SHP77 (cell line): ENCODE data around the gene CAPZB.
A peak's percentile ranks its signal among the peaks of the same experiment; 100 is the strongest.

Source experiments
- DNase-seq, 2 experiments: peaks; one replicate each; lab custom pipeline; 2025; lab: John Stamatoyannopoulos, UW

CAPZB gene

DNA sequence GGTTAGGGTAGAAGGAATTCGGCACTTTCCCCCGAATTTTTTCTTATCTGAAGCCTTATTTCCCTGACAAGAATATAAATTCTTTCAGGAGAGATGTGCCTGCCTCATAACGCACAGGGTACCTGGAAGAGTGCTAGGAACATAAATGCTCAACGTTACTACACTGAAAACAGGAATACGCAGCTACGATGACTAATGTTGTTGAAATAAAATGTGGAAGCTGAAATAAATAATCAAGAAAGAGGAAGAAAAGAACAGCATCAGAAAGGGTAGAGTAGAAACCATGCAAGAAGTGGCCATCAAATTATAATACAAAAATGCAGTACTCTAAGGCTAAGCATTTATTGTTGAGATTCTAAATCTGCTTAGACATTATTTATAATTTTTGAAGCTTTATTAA lies 139.3 kb downstream of the CAPZB start:
- no peak for DNase-seq

DNA sequence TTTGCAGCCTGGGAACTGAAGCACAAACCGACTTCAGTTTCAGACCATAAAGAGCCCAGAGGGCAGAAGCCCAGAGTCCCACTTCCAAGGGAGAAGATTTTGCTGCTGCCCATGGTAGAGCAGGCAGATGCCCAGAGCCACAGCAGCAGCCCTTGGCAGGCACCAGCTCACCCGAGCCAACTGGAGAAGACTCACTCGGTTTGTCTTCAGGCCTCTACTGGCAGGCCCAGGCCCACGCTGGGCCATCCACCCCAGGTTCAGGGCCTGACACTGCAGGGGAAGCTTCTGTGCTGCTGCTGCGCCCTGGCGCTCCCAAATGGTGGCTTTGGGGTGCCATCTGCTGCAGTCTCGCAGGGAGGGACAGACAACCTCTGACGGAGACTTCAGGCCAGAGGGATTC lies 139.9 kb downstream of the CAPZB start:
- no peak for DNase-seq

DNA sequence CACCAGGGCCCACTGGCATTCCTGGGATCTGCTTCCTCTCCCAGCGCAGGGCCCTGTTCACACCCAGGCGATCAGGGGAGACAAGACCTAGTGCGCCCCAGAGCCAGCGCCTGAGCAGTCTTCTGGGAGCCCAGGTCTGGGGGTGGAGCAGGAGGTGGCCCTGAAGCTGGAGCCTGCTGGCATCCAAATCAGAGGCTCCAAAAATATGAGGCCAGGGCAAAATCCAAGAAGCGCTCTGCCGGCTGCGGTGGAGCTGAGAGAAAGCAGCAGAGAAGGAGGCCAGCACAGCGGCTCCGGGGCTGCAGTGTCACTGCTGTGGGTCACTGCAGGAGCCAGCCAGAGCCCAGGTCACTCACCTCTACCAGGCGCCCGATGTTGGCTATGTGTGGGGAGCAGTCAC lies 140.5 kb downstream of the CAPZB start:
- no peak for DNase-seq

DNA sequence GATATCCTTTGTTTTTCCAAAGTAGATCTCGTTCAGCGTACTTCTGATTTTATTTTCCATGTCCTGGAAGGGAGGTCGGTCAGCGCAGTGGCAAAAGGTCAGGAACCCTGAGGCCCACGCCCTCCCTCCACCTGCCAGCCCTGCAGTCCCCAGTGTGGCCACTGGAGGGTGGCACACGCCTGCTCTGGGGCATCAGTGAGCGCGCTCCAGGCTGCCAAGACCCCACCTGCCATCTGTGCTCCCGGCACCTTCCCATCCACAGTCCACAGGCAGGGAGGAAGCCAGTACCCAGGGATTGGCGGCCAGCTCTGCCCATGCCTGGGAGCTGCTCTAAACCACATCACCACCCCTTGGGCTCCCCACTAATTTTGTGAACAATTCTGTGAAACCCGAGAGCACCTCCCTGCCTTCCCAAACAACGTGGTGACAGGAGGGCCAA lies 140.9 kb downstream of the CAPZB start:
- DNase-seq: peak; percentile 27 to 65

DNA sequence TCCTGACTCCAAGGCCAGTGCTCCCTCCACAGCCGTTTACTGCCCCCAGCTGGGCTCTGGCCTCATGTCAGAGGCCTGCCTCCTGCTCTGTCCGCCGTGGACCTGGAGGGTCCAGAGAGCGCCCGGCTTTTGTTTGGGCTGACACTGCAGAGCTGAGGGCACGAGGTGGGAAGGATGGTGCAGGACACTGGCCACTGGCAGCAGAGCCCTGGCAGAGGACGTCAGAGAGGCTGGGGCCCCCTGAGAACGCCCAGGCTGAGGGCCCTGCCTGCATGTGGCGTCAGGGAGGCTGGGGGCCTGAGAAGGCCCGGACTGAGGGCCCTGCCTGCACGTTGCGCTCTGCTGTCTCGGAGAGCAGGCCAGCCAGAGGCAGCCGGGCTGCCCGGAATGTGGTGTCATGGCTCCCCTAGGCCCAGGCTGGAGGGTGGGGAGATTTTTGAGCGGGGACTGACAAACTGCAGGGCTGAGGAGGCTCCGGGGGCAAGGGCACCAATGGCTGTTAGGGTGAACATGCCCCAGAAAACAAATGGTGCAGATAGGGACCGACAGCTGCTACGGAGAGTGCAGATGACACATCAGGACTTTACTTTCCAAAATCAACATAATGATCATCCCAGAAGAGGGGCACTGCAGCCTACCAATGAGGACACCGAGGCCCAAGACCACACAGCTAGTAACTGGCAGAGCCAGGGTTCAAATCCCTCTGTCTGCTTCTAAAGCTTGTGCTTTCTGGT lies 141.6 kb downstream of the CAPZB start:
- DNase-seq: no peak

DNA sequence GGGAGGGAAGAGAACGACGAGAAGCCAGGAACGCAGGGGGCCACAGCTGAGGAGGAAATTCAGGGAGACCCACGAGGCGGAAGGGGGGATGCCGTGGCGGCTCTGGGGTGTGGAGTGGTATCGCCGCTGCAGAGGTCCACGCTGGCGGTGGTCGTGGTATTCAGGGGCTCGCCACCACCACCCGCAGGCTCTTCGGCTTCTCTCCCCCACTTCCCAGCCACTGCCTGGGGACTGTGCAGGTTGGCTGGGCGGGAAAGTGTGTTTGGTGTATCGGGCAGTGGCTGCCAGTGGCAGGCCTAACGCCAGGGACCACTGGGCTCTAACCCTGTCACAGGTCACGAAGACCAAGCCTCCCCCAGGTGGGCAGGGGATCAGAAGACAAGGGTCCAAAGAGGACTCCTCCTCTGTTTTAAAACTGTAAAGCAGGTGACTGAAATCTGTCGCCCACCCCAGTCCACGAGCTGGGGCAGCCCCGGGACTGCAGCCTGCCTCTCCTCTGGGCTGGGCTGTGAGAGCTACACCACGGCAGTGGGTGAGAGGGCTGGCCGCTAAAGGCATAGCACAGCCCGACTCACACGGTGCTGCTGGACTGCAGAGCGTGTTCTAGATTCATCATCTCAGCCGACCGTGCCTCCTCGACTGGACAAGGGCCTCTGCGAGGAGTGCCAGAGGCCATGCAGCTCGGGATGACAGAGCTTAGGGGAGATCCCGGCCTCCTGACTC lies 142.3 kb downstream of the CAPZB start:
- DNase-seq: no peak

DNA sequence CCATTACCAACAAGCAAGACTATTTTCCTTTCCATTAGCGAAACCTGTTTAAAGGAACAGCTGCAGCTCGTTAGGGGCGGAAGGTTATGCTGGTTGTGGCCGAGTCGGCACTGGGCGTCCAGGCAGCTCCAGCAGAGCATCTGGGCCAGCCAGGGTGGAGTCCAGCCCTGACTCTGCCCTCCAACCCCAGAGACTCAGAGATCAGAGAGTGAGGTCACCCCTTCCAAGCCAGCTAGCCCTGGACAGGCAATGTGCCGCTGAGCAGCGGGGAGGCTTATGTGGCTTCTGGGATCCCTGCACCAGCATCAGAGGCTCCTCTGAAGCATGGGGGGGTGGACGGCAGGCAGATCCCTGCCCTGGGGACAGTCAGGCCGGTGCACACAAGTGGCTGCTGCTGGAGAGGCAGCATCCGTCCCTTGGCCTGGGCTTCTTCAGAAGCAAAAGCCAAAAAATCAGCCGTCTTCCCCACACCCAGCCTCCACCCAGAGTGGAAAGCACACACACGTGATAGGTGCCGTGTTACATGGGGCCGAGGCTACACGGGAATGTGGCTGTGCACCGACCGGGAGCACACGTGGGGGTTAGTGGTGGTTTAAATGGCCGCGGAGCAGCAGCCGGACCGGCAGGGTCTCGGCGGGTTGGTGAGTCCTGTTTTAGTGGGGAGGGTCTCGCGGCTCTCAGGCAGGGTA lies 143.1 kb downstream of the CAPZB start:
- no peak for DNase-seq

DNA sequence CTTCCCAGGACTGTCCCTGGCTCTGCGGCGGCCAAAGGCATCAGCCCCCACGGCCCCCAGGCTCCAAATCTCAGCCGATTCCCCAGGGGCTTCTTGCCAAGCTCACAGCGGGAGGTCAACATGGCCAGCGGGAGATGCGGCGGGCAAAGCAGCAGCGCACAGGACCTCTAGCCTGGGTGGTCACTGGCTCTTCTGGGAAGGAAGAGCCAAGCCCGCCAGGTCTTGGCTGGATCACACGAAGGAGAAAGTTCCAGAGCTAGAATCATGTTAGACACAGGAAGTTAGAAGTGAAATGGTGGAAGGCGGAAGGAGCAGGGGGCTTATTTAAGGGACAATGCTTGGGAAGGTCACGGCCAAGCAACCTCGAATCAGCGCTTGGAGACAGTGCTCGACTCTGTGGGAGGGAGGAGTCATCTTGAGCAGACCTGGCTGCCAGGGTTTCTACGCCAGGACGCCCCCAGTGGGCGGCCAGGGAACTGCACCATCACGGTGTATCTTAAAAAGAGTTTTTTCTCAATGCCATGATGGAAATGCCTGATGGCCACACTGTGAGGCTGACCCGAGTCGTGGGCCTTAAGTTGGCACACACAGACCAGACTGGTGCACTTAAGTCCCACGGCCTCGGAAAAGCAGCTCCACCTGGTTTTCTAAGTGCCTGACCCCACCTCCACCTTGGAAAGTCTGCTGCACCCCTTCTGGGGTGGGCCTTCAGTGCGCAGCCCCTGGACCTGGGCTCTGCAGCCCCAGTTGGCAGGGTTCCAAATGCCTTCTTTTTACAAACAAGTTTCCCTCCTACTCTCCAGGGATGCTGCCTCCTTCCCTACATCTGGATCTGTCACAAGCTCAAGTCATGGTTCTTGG lies 143.9 kb downstream of the CAPZB start:
- DNase-seq: peak; percentile 40 to 69

DNA sequence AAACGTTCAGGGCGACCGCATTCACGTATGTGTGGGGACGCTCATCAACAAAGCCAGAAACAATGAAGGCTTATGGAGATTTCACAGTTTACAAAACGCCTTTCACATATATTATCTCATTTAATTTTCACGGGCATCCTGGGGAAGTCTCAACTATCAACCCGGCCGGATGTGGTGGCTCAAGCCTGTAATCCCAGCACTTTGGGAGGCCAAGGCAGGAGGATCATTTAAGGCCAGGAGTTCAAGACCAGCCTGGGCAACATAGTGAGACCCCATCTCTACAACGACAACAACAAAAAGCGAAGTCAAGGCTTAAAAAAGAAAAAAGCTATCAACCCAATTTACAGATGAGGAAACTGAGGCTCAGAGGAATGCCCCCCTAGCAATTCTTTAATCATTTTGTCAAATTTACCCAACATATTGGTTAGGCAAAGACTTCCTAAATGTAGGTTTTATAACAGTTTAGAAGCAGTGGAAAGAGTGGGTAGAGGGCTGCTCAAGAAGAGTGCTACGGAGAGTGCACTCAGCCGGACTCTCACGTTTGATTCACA lies 144.9 kb downstream of the CAPZB start:
- no peak for DNase-seq

DNA sequence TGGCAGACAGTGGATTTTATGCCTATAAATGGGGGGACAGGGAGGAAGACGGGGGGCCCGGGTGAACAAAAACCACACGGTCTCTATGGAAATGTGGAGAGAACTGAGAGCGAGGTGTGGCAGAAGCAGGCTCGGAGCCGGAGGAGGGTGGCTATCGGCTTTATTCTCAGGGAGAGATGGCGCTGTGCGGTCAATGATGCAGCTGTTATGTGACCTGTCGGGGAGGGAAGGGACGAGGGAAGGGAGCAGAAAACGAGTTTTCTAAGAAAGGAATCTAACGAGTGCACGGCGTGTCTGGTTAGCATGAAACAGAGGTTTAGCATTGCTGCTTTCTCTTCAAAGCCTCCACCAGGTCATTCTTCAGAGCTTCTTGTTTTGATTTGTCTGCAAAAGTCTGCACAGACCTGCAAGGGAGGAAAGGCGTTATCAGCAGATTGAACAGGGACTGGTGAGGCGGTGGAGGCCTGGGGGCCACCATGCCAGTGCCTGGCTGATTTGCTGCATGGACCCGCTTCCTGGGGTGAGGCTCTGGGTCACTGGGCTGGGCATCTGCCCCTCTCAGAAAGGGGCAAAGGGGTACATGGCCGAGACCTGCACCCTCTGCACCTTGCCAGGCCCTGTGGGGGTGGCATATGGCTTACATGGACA lies 146.0 kb downstream of the CAPZB start:
- no peak for DNase-seq

DNA sequence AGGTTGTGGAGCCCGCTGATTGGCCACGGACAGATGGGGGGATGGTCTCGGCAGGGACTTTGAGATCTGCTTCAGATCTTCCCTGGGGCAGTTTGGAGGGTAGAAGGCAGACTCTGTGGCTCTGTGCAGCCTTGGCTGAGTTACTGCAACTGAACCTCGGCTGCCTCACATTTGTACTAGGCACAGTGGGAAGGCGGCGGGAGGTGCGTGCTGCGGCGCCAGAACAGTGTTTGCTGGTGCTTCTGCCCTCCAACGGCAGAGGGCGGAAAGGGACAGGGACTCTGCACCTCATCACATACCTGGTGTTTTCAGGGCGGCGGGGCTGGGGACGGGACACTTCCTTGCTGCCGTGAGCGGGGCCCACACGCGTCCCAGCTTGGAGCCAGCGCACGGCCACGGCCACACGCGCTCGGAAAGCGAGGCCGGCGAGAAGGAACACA lies 147.0 kb downstream of the CAPZB start:
- DNase-seq: no peak

DNA sequence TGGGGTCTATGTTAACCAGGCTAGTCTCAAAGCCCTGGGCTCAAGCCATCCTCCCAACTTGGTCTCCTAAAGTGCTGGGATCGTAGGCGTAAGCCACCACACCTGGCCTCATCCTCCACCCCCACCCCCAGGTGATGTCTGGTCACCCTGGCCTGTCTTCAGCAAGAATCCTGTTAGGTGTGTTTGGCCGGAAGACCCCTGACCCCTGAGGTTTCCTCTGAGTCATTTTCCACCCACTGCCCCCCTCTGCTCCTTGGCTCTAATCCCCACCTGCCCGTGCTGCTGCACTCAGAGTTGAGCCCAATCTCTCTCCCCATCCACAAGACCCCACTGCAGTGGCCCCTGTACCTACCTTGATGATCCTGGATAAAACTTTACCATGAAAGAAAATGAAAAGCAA lies 148.1 kb downstream of the CAPZB start:
- DNase-seq: no peak

DNA sequence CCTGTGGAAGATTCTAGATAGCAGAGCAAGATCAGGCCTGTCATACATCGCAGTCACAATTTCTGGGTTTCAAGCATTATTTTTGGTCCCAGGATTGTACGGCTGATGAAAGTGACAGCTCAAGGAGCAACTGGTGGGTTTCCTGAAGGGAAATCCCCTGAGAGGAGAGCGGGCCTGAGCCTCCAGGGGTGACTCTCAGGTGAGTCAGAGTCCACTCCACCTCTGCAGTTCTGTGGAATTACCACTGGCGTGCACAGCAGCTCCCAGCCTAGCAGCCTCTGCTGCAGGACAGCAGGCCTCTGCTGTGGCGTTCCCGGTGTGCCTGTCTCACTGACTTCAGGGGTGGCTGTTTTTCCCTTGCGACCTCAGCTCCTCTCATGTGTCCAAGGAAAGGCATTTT lies 148.8 kb downstream of the CAPZB start:
- no peak for DNase-seq

DNA sequence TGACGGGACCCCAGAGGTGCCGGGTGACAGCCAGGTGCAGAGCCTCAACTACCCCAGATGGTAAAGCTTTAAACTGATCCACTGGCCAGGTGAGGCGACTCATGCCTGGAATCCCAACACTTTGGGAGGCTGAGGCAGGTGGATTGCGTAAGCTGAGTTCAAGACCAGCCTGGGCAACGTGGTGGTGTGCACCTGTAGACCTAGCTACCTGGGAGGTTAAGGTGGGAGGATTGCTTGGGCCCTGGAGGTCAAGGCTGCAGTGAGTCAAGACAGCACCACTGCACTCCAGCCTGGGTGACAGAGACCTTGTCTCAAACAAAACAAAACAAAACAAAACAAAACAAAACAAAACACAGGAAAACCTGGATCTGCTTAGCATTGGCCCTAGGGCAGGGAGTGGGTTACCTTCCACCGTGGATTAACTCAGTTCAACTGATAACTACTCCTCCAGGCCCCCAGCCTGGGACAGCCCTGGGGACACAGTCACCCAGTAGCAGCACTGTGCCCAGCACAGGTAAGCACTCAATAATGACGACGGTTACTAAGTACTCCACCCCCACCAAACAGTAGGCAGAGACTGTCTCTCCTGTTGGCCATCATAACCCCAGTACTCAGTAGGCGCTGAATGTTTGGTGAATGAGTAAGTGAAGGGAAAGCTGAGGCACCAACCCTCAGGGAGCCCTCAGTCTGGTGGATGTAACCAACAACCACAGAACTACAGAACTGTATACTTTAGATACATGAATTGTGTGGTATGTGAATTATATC lies 151.6 kb downstream of the CAPZB start:
- no peak for DNase-seq

DNA sequence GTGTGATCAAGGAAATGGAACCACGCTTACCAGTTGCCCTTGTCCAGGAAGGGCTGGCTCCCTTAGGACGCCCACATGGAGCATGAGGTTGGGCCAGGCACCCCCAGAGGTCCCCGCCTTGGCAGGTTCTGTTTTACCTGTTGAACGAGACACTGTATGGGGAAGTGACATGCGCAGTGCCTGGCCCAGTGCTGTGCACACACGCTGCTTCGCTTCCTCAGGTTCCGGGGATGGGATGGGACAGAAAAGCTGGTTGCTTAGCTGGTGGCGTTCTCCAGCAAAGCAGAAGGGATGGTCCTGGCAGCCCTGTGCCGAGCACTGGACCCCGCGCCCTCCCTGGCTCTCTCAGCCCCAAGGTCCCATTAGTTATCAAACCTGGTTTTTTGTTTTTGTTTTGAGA lies 152.5 kb downstream of the CAPZB start:
- no peak for DNase-seq

DNA sequence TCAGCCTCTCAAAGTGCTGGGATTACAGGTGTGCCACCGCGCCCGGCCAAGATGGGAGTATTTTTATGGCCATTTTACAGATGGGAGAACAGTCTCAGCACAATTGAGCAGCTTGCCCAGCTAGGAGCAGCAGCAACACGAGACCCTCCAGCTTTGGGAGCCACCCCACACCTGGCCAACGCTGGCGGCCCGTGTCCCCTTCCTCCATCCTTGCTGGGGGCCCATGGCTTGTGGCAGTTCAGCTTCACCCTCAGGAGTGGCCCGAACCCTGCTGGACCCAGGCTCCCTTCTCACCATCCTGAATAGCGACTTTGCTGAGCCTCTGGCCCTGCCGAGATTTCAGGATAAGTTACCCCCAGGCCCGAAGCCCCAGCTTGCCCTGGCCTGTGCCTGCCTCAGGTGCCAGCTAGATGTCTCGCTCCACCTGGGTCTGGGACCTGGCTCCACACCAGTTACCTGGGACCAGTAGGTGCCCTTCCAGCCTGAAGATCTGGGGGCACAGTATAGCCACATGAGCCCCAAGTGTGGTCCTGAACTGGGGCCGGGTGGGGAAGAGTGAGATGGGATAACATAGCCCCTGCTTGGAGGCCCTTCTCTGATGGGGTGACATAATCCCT lies 154.0 kb downstream of the CAPZB start:
- no peak for DNase-seq

DNA sequence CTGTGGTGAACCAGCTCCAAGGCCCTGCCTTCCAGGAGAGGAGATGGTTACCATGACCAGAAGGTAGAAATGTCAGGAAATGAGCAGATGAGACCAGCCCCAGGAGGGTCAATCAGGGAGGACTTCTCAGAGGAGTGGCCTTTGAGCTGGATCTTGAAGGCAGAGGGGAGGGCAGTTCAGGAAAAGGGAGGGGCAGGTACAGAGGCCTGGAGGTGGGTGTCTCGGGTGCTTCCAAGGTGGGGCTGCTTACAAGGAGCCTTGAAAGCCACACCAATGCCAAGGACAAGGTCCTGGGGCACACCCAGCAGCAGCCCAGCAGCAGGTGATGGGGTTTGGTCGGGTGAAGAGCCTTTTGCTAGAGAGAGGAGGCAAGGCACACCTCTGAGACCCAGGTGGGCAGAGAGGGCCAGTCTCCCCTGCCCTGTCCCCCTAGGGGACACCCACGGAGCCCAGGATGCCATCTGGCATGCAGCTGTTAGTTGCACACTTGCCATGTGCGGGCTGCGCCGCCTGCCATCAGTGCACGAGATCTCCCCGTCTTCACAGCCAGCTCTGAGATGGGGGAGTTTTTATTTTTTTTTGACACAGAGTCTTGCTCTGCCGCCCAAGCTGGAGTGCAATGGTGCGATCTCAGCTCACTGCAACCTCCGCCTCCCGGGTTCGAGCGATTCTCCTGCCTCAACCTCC lies 154.7 kb downstream of the CAPZB start:
- DNase-seq: no peak

DNA sequence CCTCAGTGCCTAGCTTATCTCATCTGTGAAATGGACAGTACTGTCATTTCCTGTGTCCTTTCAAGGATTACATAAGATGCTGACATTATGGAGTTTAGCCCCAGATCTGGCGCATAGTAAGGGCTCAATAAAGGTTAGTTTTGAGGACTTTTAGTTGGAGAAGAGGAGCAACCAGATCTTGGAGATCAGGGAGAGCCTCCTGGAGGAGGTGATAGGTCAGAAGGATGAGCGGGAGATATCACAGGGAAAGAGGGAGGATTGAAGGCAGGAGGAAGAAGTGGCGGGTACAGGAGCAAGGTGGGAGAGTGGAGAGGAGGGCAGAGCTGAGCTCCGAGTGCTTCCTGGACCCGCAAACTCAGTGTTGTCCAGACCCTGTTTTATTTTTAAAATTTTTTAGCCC lies 155.7 kb downstream of the CAPZB start:
- no peak for DNase-seq

DNA sequence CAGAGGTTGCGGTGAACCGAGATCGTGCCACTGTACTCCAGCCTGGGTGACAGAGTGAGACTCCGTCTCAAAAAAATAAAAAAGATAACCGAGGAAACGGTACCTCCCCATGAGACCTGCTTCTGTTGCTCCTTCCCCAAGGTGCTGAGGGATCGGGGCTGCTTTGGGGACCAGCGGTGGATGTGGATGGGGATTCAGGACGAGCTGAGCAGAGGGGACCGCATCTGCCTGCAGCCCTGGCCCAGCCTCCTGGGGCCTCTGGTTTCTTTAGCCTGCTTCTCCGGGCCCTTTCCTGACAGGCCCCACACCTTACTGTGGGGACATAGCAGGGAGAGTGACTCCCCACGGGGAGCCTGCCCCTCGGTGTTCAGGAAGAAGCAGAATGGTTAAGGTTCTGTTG lies 156.2 kb downstream of the CAPZB start:
- DNase-seq: no peak
